Measurements from ENCODE around the gene SRRD.

SRRD gene

DNA sequence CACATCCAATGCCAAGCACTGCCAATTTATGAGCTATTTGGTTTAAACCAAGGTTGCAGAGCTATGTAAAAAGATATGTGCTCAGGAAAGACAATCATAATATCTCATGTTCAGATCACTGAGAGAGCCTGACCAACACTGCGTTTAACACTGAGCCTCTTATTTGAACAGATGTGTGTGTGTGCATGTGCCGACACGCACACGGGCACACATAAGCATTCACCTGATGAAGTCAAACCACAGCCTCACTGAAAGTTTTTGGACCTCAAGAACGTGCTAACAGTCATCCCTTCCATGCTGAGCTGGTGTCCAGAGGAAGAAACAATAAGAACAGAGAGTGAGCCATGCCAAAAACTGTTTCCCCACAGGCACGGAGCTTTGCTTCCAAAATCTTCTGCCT lies 23.5 kb upstream of the SRRD start:
- no peak for TF ChIP-seq CTCF (conservative IDR thresholded peaks at IDR 0.05; ENCODE audit: low read depth, low read length)
- Histone ChIP-seq H3K4me3 (IDR thresholded peaks at IDR 0.05; ENCODE audit: insufficient read depth, low read depth, low read length) (no peak overlapping the region), H3K79me2 (ENCODE audit: insufficient read depth, low read depth) (no peaks in the 10 kb centered on the region), H3K27ac (no peak overlapping the region), H3K36me3 (ENCODE audit: insufficient read depth) (peaks cover 4% of the 10 kb centered on the region; the same call in 1 of the 2 replicates), H3K4me2 (no peak overlapping the region), H4K20me1 (ENCODE audit: insufficient read depth) (no peaks in the 10 kb centered on the region), H3K4me1 (ENCODE audit: low read depth, poor library complexity, severe bottlenecking) (no peaks in the 10 kb centered on the region), H3K9ac (no peak overlapping the region), H2AFZ (ENCODE audit: low read depth) (no peak overlapping the region), H3K27me3 (ENCODE audit: insufficient read depth, low read depth) (no peaks in the 10 kb centered on the region)

DNA sequence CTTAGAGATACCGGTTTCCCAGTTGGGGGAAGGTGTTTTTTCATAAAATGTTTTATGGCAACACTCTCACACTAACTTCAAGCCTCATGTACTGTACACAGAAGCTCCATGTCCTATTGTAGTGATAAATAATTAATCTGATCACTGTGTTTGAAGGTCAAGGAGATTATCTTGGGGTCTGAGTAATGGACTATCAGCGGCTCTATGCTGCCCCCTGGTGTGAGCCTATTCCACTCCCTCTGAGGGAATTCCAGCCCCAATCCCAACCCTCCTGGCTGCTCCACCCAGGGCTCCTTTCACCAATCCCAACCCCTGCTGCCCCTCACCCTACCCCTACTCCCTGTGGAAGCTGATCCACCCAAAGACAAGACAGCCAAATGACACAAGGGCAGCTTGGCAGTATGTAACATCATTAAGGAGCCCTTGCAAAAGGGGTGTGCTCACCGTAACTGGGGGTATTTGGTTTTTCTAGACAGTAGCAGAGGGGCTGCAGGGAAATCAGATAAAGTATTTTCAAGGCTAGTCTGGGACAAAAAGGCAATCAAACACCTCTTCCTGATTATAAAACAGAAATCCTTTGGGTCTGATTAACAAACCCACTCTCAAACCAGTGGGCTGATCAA lies 22.4 kb upstream of the SRRD start:
- Histone ChIP-seq H3K36me3 (ENCODE audit: insufficient read depth) (peaks cover 4% of the 10 kb centered on the region; the same call in 1 of the 2 replicates), H2AFZ (ENCODE audit: low read depth) (no peak overlapping the region), H3K27ac (no peak overlapping the region), H3K4me3 (IDR thresholded peaks at IDR 0.05; ENCODE audit: insufficient read depth, low read depth, low read length) (no peak overlapping the region), H3K79me2 (ENCODE audit: insufficient read depth, low read depth) (no peaks in the 10 kb centered on the region), H3K9ac (no peak overlapping the region), H3K4me1 (ENCODE audit: low read depth, poor library complexity, severe bottlenecking) (no peaks in the 10 kb centered on the region), H4K20me1 (ENCODE audit: insufficient read depth) (no peaks in the 10 kb centered on the region), H3K27me3 (ENCODE audit: insufficient read depth, low read depth) (no peaks in the 10 kb centered on the region), H3K4me2 (no peak overlapping the region)
- TF ChIP-seq CTCF (conservative IDR thresholded peaks at IDR 0.05; ENCODE audit: low read depth, low read length), result peak; percentile 93

GRCh38 chr22:26462051-26462450 lies 21.6 kb upstream of the SRRD start:
- Histone ChIP-seq H3K79me2 (ENCODE audit: insufficient read depth, low read depth) (no peaks in the 10 kb centered on the region), H3K27ac (no peak overlapping the region), H3K27me3 (ENCODE audit: insufficient read depth, low read depth) (no peaks in the 10 kb centered on the region), H3K9ac (no peak overlapping the region), H3K4me3 (IDR thresholded peaks at IDR 0.05; ENCODE audit: insufficient read depth, low read depth, low read length) (no peak overlapping the region), H3K4me2 (no peak overlapping the region), H3K36me3 (ENCODE audit: insufficient read depth) (peaks cover 4% of the 10 kb centered on the region; the same call in 1 of the 2 replicates), H4K20me1 (ENCODE audit: insufficient read depth) (no peaks in the 10 kb centered on the region), H3K4me1 (ENCODE audit: low read depth, poor library complexity, severe bottlenecking) (no peaks in the 10 kb centered on the region), H2AFZ (ENCODE audit: low read depth) (no peak overlapping the region)
- no peak for TF ChIP-seq CTCF (conservative IDR thresholded peaks at IDR 0.05; ENCODE audit: low read depth, low read length)

DNA sequence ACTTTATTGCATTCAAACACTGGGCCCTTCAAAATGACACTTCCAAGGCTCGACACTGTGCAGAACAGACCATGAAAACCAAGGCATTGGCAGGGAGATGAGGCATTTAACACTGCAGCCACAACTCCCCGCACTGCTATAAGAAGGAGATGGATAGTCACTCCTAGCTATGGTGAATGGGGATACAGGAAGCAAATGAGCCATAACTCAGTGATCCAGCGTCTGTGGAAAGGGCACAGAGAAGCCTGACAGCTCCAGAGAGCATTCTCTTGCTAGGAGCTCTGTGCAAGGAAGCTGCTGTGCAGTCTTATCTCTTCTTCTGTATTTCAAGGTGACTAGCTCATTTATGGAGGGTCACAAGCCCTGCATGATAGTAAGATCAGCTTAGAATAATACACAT lies 21.0 kb upstream of the SRRD start:
- Histone ChIP-seq H2AFZ (ENCODE audit: low read depth) (no peak overlapping the region), H3K4me1 (ENCODE audit: low read depth, poor library complexity, severe bottlenecking) (no peaks in the 10 kb centered on the region), H3K9ac (no peak overlapping the region), H3K4me3 (IDR thresholded peaks at IDR 0.05; ENCODE audit: insufficient read depth, low read depth, low read length) (no peak overlapping the region), H3K27ac (no peak overlapping the region), H3K79me2 (ENCODE audit: insufficient read depth, low read depth) (no peaks in the 10 kb centered on the region), H3K36me3 (ENCODE audit: insufficient read depth) (no peaks in the 10 kb centered on the region), H4K20me1 (ENCODE audit: insufficient read depth) (no peaks in the 10 kb centered on the region), H3K27me3 (ENCODE audit: insufficient read depth, low read depth) (no peaks in the 10 kb centered on the region), H3K4me2 (no peak overlapping the region)
- no peak for TF ChIP-seq CTCF (conservative IDR thresholded peaks at IDR 0.05; ENCODE audit: low read depth, low read length)
